ENCODE results near the gene TWIST2. TPM values are rescaled to one million over a fixed set of nuclear protein-coding genes. Genes with fewer than 3 reads are reported as not detected.

The TWIST2 gene
- total RNA-seq = 21.8 TPM

GRCh38 chr2:238847841-238848690 is at the start of gene TWIST2:
TSS of gene TWIST2 (plus strand) at chr2:238848085. CDS start at chr2:238848216, 131 bp downstream.
- DNase-seq = peak; percentile 88

DNA sequence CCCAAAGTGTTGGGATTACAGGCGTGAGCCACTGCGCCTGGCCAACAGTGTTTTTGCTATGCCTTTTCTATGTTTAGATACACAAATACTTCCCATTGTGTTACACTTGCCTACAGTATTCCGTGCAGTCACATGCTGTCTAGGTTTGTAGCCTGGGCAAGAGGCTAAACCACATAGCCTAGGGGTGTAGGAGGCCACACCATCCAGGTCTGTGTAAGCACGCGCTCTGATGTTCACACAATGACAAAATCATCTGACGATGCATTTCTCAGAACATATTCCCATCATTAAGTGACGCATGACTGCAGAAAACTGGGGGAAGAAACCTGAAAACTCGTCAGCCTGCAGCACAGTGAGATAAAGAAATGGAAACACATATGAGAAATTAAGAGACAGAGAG is 46.1 kb upstream of the TWIST2 start:
- DNase-seq = no peak

DNA sequence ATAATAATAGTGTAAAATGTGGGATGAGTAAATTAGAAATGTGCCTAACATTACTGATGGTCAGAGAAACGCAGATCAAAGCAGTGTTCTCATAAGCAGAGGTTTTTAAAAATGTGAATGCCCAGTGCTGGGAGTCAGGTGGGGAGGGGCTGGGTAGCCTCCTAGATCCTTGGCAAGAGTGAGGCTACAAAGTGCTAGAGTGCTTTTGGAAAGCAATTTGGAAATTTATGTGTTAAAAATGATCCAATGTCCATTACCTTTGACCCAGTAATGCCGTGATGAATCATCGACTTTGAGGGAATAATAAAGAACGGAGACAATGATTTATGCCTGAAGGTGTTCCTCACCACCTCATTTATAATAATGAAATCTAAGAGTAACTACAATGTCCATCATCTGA is 44.9 kb upstream of the TWIST2 start:
- DNase-seq = no peak

GRCh38 chr2:238803996-238804870 is 43.7 kb upstream of the TWIST2 start:
- DNase-seq = no peak

GRCh38 chr2:238808761-238809160 is 39.1 kb upstream of the TWIST2 start:
- DNase-seq = no peak

DNA sequence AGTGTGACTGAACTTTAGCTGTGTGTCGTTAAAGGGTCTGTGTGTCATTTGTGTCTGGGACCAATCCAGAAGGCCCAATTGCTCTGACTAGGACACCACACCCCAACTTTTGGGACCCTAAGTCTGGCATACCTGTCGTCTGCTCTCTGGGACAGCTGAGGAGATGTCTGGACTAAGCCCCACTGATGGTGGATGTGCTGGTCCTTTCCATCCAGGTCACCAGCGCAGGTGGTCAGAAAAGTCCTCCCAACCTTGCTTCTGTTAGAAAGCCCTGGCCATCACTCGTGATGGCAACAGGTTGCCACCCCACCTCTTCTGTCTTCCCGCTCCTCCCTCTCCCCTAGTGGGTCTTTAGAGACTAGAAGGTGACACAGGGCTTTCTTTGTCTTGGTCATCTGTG is 37.6 kb upstream of the TWIST2 start:
- no peak for DNase-seq

DNA sequence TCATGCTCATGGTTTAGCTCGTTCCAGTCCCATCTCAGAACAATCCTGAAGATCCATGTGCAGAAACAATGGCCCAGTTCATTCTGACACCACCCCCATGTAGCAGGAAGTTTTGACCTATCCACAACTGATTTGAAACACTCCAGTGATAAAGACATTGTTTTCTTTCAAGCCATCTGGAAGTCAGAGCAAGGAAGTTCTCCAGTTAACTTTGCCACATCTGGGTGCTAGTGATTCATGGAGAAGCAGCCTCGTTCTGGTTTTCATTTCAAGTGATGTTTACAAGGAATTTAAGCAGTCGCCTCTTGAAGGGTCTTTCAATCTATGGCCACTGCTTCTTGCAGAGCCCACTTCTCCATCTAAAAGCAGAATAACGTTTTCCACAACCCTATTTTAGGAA is 36.6 kb upstream of the TWIST2 start:
- peak; percentile 32 for DNase-seq

DNA sequence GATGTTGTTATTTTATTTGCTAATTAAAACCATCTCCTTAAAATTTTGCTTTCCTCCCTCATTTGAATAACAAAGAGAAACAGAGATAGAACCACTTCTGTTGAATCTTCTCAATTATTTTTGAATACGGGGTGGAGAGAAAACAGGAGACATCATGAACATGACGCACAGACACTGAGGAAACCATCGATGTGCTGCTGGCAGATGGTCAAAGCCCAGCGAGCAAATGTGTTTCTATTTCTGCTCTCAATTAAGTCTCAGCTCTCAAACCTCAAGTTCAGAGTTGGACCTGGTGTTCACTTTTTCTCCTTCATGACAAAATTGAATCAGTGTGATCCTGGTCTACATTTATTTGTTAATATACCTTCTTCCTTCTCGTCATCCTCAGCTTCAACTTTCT is 36.1 kb upstream of the TWIST2 start:
- DNase-seq = peak; percentile 68

DNA sequence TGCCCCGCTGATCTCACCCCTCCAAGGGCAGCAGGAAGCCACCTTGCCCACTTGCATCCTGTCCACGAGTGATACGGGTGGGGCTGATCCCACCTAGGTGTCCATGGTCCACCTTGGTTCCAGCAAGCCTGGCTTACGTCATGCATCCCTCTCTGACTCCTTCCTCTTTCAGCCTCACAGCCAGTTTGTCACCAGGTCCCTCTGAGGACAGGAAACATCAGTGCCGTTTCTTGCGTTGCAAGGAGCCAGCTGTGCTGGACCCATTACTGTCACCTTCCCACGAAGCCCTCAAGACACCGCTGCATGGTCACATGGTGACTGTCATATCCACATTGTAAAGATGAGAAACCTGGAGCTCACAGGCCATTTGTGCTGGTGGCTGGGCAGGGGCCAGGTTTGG is 34.8 kb upstream of the TWIST2 start:
- DNase-seq = no peak

DNA sequence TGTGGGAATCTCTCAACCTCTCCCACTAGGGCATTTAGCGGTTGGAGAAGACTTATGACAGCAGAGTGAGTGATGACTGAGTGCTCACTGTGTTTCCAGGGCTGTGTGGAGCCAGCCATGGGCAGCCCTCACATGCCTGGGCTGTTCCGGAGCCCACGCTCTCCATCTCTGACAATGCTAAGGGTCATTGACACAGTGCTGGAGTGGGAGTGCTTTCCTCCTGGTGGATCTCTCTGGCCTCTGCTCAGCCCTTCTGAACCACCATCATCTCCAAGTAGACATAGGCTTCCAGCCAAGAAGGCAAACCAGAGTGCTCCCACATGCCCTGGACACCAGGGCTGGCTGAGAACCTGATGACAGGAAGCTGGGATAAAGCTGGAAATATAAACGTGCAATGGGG is 33.1 kb upstream of the TWIST2 start:
- DNase-seq = no peak

DNA sequence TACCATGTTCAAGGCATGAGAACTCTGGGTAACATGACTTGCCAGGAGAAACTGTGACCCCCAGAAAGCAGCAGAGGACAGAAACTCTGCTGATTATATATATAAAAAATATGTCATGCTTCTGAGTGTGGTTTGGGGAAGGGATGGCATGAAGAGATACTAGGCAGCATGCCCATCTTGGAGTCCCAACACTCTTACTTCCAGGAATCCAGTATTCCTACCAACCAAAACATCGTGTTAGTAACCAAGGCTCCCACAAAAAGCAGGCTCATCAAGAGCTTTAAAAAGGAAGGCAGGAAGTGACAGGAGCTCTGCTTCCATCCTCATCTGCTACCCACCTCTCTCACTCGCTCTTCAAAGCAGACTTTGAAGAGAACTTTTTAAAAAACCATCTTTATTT is 31.6 kb upstream of the TWIST2 start:
- DNase-seq = no peak

DNA sequence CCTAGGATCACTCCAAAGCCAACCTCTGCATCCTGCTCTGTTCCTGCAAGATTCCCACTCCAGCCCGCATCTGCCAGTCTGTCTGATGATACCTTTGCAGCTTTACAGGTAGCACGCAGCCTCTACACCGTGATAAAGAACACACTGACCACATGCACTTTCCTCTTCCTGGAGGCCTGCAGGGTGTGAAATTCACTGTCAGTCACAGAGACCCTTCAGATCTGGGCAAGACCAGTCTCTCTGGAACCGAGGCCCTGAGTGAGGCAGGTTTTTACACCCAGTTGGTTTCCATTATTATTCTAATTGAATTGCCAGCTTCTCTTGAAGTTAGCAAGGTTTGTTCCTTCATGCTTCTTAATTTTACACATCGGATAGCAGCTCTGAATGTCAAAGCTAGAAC is 30.5 kb upstream of the TWIST2 start:
- no peak for DNase-seq

- no peak for DNase-seq
These were observed 30.0 kb upstream of the TWIST2 start for GRCh38 chr2:238817891-238818290.

- DNase-seq = no peak
These were observed 29.3 kb upstream of the TWIST2 start for GRCh38 chr2:238818561-238818960.

GRCh38 chr2:238820197-238820596 is 27.7 kb upstream of the TWIST2 start:
- DNase-seq = no peak

DNA sequence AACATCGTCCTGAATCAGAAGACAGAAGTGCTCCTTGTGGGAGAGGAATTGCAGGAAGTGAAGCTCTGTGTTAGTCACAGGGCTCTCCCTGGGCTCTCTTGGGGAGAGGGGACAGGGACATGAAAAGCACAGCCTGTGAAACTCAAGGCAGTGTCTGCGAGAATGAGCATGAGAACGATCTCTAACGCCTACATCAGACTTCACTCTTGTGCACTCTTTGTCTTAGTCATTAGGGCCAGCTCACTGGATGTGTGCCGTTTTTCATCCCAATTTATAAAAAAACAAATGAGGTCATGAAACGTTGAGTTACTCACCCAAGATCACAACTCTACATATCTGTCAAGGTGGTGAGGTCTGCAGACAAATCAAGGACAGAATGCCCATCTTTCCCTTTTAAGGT is 27.0 kb upstream of the TWIST2 start:
- DNase-seq = no peak

DNA sequence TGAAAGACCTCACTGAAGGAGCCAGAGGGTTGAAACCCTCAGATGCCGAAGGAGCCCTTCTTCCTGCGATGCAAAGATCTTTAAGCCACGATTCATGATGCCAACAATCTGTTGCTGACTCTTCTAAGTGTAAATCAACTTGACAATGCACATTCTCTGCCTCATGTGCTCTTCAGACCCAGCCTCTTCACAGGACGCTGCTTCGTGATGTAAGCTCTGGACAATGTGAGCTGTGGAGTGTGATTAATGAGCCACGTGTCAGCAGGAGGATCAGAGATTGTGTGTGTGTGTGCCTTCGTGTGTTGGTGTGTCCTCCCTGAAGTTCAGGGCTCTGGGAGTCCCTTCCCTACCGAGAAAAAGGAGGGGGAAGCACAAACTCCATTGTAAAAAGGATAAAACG is 26.5 kb upstream of the TWIST2 start:
- DNase-seq = no peak

GRCh38 chr2:238821944-238822670 is 25.8 kb upstream of the TWIST2 start:
- no peak for DNase-seq

GRCh38 chr2:238822955-238823354 is 24.9 kb upstream of the TWIST2 start:
- DNase-seq = no peak

DNA sequence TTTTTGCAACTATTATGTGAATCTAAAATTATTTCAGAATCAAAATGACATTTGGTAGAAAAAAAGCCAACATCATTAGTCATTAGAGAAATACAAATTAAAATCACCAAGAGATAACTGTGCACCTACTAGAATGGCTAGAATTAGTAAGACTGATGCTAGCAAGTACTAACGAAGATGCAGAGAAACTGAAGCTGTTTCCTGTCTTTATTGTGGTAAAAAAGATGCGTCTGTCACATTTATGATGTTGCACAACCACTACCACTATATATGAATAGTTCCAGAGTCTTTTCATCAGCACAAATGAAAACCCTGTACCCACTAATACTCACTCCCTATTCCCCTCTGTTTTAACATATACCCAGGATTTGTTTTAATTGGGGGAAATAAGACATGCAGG is 16.7 kb upstream of the TWIST2 start:
- DNase-seq = no peak

DNA sequence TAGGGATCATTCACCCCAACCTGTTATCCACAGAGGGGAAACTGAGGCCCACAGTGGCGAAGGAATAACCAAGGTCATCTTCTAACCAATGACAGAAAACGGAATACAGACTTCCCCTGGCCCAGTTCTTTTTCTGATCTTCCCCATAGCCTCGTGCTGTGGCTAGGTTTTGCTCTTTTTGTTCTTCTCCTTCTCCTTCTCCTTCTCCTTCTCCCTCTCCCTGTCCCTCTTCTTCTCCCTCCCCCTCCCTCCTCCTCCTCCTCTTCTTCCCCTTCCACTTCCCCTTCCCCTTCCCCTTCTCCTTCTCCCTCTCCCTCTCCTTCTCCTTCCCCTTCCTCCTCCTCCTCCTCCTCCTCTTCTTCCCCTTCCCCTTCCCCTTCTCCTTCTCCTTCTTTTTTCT is 12.9 kb upstream of the TWIST2 start:
- no peak for DNase-seq

DNA sequence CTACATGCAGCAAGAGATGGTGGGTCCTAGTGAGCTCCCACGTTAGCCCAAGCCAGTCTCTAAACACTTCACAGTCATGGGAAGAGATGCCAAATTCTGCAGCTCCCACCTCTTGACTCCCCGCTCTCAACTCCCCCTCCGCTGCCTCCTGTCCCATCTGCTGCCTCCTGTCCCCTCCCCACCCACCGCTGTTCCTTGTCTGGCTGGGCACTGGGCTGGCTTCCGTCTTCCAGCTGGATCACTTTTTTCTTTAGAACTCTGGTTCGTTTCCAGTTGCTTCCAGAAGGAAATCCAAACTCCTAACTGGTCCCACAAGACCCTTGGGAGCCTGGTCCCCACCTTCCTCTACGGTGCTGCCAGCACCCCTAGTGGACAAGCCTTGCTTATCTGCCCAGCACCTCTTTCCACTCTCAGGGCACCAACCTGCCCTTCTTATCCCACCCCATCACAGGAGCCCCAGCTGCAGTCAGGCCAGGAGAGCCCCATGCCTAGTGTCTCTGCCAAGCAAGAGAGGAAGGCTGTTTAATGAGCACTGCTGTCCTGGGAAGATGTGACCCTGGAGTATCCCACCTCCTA is 12.1 kb upstream of the TWIST2 start:
- DNase-seq = no peak

Data from tongue (tissue), 2 donors.